Thyroid gland (tissue), 4 donors: Measurements from ENCODE around the gene GPSM1.

ENCODE experiments used
- CTCF ChIP-seq, 6 experiments: fragments of 200-600 bp in 3 of 6; fragments of 450-650 bp in 3 of 6; sonication (generic) in 3 of 6; IDR thresholded peaks; one replicate each; pipeline ENCODE4 v1.5.1; 2016 to 2019; ENCODE audit warnings: antibody characterized with exemption in 6 of 6, mild to moderate bottlenecking in 2 of 6, inconsistent platforms in 1 of 6, moderate library complexity in 1 of 6
- POLR2A ChIP-seq, 2 donors: fragments of 450-650 bp; IDR thresholded peaks; one replicate each; pipeline ENCODE4 v1.6.1; 2017; ENCODE audit warnings: antibody characterized with exemption in 2 of 2, mild to moderate bottlenecking in 2 of 2, moderate library complexity in 1 of 2

DNA sequence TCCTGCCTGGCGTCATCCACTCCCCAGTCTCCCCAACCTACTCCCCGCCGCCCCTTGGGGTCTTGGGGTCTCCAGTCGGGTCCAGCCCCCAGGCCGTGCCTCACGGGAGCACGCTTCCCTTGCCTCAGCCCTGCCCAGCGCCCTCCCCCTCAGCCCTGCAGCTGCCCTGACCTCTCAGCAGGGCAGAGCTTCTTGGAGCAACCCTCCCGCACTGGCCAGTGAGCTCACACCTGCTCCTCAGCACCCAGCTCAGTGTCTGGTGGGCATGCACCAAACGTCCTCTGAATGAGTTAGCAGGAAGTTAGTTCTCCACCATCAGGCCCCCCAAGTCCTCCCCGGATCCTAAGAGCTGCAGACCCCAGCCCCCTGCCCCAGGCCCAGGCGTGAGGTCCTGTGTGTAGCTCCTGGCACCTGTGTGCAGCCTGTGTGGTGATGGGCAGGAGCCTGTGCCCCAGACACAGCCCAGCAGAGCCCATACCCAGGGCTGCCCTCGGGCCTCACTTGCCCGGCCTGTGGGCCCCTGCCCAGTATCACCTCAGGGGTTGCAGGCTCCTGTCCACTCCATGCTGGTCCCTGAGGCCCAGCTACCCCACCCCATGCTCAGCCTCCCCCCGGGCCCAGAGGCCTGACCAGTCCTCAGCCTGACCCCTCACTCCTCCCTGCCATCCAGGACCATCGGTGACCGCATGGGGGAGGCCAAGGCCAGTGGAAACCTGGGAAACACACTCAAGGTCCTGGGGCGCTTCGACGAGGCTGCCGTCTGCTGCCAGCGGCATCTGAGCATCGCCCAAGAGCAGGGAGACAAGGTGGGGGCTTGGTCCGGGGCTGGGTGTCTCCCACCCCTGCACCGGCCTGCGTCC lies 8.2 kb downstream of the GPSM1 start:
- no peak for TF ChIP-seq CTCF (IDR thresholded peaks at IDR 0.05)
- no peak for TF ChIP-seq POLR2A (IDR thresholded peaks at IDR 0.05)
